Immature natural killer cell (primary cell): Measurements from ENCODE around the gene EXOC1L. TPM values are rescaled to one million over a fixed set of nuclear protein-coding genes. Genes with fewer than 3 reads are reported as not detected.

Experiments used
- DNase-seq, 3 donors: peaks; one replicate each; pipeline ENCODE4 v3.0.0; 2022; ENCODE audit warnings: mixed read lengths in 1 of 3
- H3K27ac Mint-ChIP-seq, 6 donors: one replicate each; pipeline ENCODE4 v1.8.0; 2020; ENCODE audit warnings: mixed read lengths in 6 of 6, mild to moderate bottlenecking in 5 of 6, inconsistent platforms in 4 of 6, moderate library complexity in 3 of 6
- H3K27me3 Mint-ChIP-seq, 3 donors: one replicate each; pipeline ENCODE4 v1.8.0; 2020 to 2021; ENCODE audit warnings: low read depth in 3 of 3, mild to moderate bottlenecking in 3 of 3, mixed read lengths in 3 of 3, moderate library complexity in 3 of 3, inconsistent platforms in 1 of 3
- H3K36me3 Mint-ChIP-seq, 3 donors: one replicate each; pipeline ENCODE4 v1.8.0; 2020; ENCODE audit warnings: mixed read lengths in 3 of 3, inconsistent platforms in 2 of 3, mild to moderate bottlenecking in 2 of 3
- H3K4me1 Mint-ChIP-seq, 2 donors: one replicate each; pipeline ENCODE4 v1.8.0; 2020; ENCODE audit warnings: inconsistent platforms in 2 of 2, mild to moderate bottlenecking in 2 of 2, mixed read lengths in 2 of 2, moderate library complexity in 1 of 2
- H3K4me3 Mint-ChIP-seq, 5 donors: one replicate each; pipeline ENCODE4 v1.8.0; 2020; ENCODE audit warnings: mild to moderate bottlenecking in 5 of 5, mixed read lengths in 5 of 5, inconsistent platforms in 3 of 5, moderate library complexity in 3 of 5
- H3K9me3 Mint-ChIP-seq, 6 donors: one replicate each; pipeline ENCODE4 v1.8.0; 2020; ENCODE audit warnings: mild to moderate bottlenecking in 6 of 6, mixed read lengths in 6 of 6, inconsistent platforms in 4 of 6, moderate library complexity in 3 of 6
- polyA plus RNA-seq, 3 donors: library from polyadenylated mRNA; unstranded; fragments of 300-500 nt; fragmentation: Illumina TruSeq; gene quantifications; one replicate each; pipeline ENCODE4 v1.2.3, GENCODE V29; 2021

EXOC1L gene
- polyA plus RNA-seq, 3 donors from 2014 or later, result 0.59 to 0.62 TPM; not detected in 1

GRCh38 chr4:55874831-55875230 is 55.2 kb downstream of the EXOC1L start:
- H3K27ac Mint-ChIP-seq, result peak overlapping the region in 1 of 6 donors; percentile 2

GRCh38 chr4:55876387-55876786 is 56.8 kb downstream of the EXOC1L start:
- Mint-ChIP-seq H3K4me1 (no peaks in the 10 kb centered on the region), H3K36me3 (peaks cover 28 to 48% (median 35%) of the 10 kb centered on the region in 3 donors), H3K27me3 (no peaks in the 10 kb centered on the region), H3K9me3 (peaks cover 0 to 1% (median 0%) of the 10 kb centered on the region in 6 donors), H3K27ac (no peak overlapping the region), H3K4me3 (no peak overlapping the region)
- DNase-seq, result no peak

More at GRCh38 chr4:55874831-55875230, 55.2 kb downstream of the EXOC1L start:
- peaks cover 0 to 1% (median 0%) of the 10 kb centered on the region in 6 donors for H3K9me3 Mint-ChIP-seq
- H3K4me1 Mint-ChIP-seq, result no peaks in the 10 kb centered on the region
- peaks cover 27 to 48% (median 40%) of the 10 kb centered on the region in 3 donors for H3K36me3 Mint-ChIP-seq
- no peak overlapping the region for H3K4me3 Mint-ChIP-seq
- no peaks in the 10 kb centered on the region for H3K27me3 Mint-ChIP-seq
- no peak for DNase-seq

GRCh38 chr4:55879224-55879623 is 59.6 kb downstream of the EXOC1L start:
- H3K9me3 Mint-ChIP-seq, result peaks cover 0 to 1% (median 0%) of the 10 kb centered on the region in 6 donors
- no peaks in the 10 kb centered on the region for H3K27me3 Mint-ChIP-seq
- no peak overlapping the region for H3K4me3 Mint-ChIP-seq
- no peak for DNase-seq
- H3K36me3 Mint-ChIP-seq, result peaks cover 29 to 44% (median 42%) of the 10 kb centered on the region in 3 donors
- no peak overlapping the region for H3K27ac Mint-ChIP-seq
- no peaks in the 10 kb centered on the region for H3K4me1 Mint-ChIP-seq

- Mint-ChIP-seq H3K36me3 (peaks cover 29 to 47% (median 45%) of the 10 kb centered on the region in 3 donors), H3K27ac (no peak overlapping the region), H3K4me1 (no peaks in the 10 kb centered on the region), H3K27me3 (no peaks in the 10 kb centered on the region), H3K4me3 (no peak overlapping the region), H3K9me3 (peaks cover 0 to 1% (median 0%) of the 10 kb centered on the region in 6 donors)
- DNase-seq, result no peak
These were observed 61.2 kb downstream of the EXOC1L start for GRCh38 chr4:55880652-55881280.

DNA sequence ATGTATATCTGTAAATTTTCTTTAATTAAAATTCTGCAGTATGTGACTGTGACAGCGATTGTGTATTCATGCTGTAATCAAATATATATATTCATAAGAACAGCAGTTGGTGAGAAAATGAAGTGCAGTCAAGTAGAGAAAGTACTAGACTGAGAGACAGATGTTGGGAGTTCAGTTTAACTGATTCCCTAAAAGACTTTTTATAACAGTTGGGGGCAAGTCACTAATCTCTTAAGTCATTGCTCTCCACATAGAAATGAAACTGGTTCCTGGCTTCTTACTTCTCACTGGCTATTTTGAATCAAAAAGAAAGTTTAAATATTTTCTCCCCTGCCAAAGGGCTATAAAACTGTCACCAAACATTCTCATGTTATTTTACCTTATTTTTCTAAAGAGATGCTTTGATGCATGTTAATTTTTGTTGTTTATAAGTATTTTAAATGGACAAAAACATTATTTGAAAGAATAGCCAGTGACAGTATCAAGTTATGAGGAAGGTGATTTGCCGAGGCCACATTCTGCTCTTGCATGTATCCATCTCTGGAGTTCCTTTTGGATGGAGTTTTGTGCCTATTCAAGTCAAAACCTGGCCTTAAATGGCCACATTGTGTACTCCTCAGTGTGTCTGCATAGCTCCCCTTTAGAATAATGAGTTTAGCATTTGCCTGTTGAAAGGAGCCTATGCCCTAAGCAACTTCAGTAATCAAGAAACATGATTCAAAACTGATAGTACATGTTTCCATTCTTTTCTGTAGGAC is 64.7 kb downstream of the EXOC1L start:
- H3K27me3 Mint-ChIP-seq, result no peaks in the 10 kb centered on the region
- peaks cover 18 to 34% (median 32%) of the 10 kb centered on the region in 3 donors for H3K36me3 Mint-ChIP-seq
- no peak overlapping the region for H3K27ac Mint-ChIP-seq
- H3K4me3 Mint-ChIP-seq, result no peak overlapping the region
- H3K9me3 Mint-ChIP-seq, result peaks cover 0 to 1% (median 0%) of the 10 kb centered on the region in 6 donors
- no peaks in the 10 kb centered on the region for H3K4me1 Mint-ChIP-seq
- DNase-seq, result no peak

- Mint-ChIP-seq H3K9me3 (peaks cover 0 to under 1% (median 0%) of the 10 kb centered on the region in 6 donors), H3K36me3 (peaks cover 14 to 31% (median 29%) of the 10 kb centered on the region in 3 donors), H3K27ac (no peak overlapping the region), H3K4me1 (no peaks in the 10 kb centered on the region), H3K27me3 (no peaks in the 10 kb centered on the region), H3K4me3 (no peak overlapping the region)
- DNase-seq, result no peak
These were observed 65.2 kb downstream of the EXOC1L start for GRCh38 chr4:55884851-55885219.

Other genes with a start within 250 kb of the EXOC1L start
- gene PDCL2, start 227.5 kb upstream of the EXOC1L start, polyA plus RNA-seq, result not detected
- not detected for gene NMU, start 183.5 kb upstream of the EXOC1L start, polyA plus RNA-seq
- 10 to 100 TPM in 1 of 3 donors, 1 to 10 TPM in 2; 7.5 to 15.6 (median 9.9) TPM for gene EXOC1, start 33.9 kb downstream of the EXOC1L start, polyA plus RNA-seq
- gene CEP135, start 129.2 kb downstream of the EXOC1L start, polyA plus RNA-seq, result 10 to 100 TPM in 1 of 3 donors, 1 to 10 TPM in 2; 5.8 to 13.0 (median 6.7) TPM